Measurements from ENCODE around the gene GNAT3. TPM values are rescaled to one million over a fixed set of nuclear protein-coding genes. Genes with fewer than 3 reads are reported as not detected.

GNAT3 gene
- total RNA-seq, 1 donor from 2014 or later, result not detected

- Histone ChIP-seq H2AFZ (ENCODE audit: low read depth, low read length) (no peak overlapping the region), H3K36me3 (ENCODE audit: insufficient read depth, low read length) (no peaks in the 10 kb centered on the region), H3K9me3 (ENCODE audit: insufficient read depth, low read depth, low read length) (no peaks in the 10 kb centered on the region), H3K27ac (ENCODE audit: low read depth, low read length) (no peak overlapping the region), H3K4me2 (ENCODE audit: low read length) (no peak overlapping the region), H3K79me2 (ENCODE audit: insufficient read depth, low read length) (no peaks in the 10 kb centered on the region), H3K4me3 (ENCODE audit: insufficient read depth, low read depth, low read length) (no peak overlapping the region), H3K9ac (ENCODE audit: low read length) (no peak overlapping the region), H3K27me3 (ENCODE audit: insufficient read depth, low read length) (no peaks in the 10 kb centered on the region), H4K20me1 (ENCODE audit: insufficient read depth, low read length) (no peaks in the 10 kb centered on the region), H3K4me1 (ENCODE audit: insufficient read depth, low read length) (no peaks in the 10 kb centered on the region)
- H3K4me1 Mint-ChIP-seq (ENCODE audit: low read depth, unreplicated experiment), result no peaks in the 10 kb centered on the region
- no peak for DNase-seq (ENCODE audit: low read depth)
- no peak overlapping the region for H3K27ac Mint-ChIP-seq (ENCODE audit: unreplicated experiment)
- H3K4me3 Mint-ChIP-seq (ENCODE audit: unreplicated experiment), result no peak overlapping the region
- TF ChIP-seq CTCF (IDR thresholded peaks at IDR 0.05; ENCODE audit: insufficient read depth, low read depth, low read length), result no peak
- TF ChIP-seq EZH2 (IDR thresholded peaks at IDR 0.05; ENCODE audit: insufficient read depth, low read length), result no peak
- no peaks in the 10 kb centered on the region for H3K9me3 Mint-ChIP-seq (ENCODE audit: unreplicated experiment)
- H3K27me3 Mint-ChIP-seq (ENCODE audit: low read depth, unreplicated experiment), result no peaks in the 10 kb centered on the region
- FAIRE-seq, result no peak
- no peaks in the 10 kb centered on the region for H3K36me3 Mint-ChIP-seq (ENCODE audit: low read depth, unreplicated experiment)
These were observed 51.9 kb downstream of the GNAT3 start for GRCh38 chr7:80459776-80460510.

- Mint-ChIP-seq H3K27me3 (ENCODE audit: low read depth, unreplicated experiment) (no peaks in the 10 kb centered on the region), H3K9me3 (ENCODE audit: unreplicated experiment) (no peaks in the 10 kb centered on the region), H3K4me3 (ENCODE audit: unreplicated experiment) (no peak overlapping the region), H3K4me1 (ENCODE audit: low read depth, unreplicated experiment) (no peaks in the 10 kb centered on the region), H3K36me3 (ENCODE audit: low read depth, unreplicated experiment) (no peaks in the 10 kb centered on the region), H3K27ac (ENCODE audit: unreplicated experiment) (no peak overlapping the region)
- Histone ChIP-seq H3K79me2 (ENCODE audit: insufficient read depth, low read length) (no peaks in the 10 kb centered on the region), H3K4me2 (ENCODE audit: low read length) (no peak overlapping the region), H3K27ac (ENCODE audit: low read depth, low read length) (no peak overlapping the region), H3K9ac (ENCODE audit: low read length) (no peak overlapping the region), H3K27me3 (ENCODE audit: insufficient read depth, low read length) (no peaks in the 10 kb centered on the region), H2AFZ (ENCODE audit: low read depth, low read length) (no peak overlapping the region), H3K4me1 (ENCODE audit: insufficient read depth, low read length) (no peaks in the 10 kb centered on the region), H4K20me1 (ENCODE audit: insufficient read depth, low read length) (no peaks in the 10 kb centered on the region), H3K9me3 (ENCODE audit: insufficient read depth, low read depth, low read length) (no peaks in the 10 kb centered on the region), H3K4me3 (ENCODE audit: insufficient read depth, low read depth, low read length) (no peak overlapping the region), H3K36me3 (ENCODE audit: insufficient read depth, low read length) (no peaks in the 10 kb centered on the region)
- TF ChIP-seq EZH2 (IDR thresholded peaks at IDR 0.05; ENCODE audit: insufficient read depth, low read length) (no peak), CTCF (IDR thresholded peaks at IDR 0.05; ENCODE audit: insufficient read depth, low read depth, low read length) (no peak)
- DNase-seq (ENCODE audit: low read depth) (no peak), FAIRE-seq (no peak)
These were observed 52.8 kb downstream of the GNAT3 start for GRCh38 chr7:80458822-80459725.

Measured in astrocyte (in vitro differentiated cells and primary cell).